T47D (cell line): Measurements from ENCODE around the gene TFB2M.
"Not testable (repeated sequence)": the region's sequence is repeated elsewhere in the genome, so short reads cannot be mapped to it uniquely, and the experiment has no call there.

Source experiments
- DNase-seq, 2 experiments: peaks; one replicate each; pipeline versions ENCODE4 v3.0.0 to v3.0.0-alpha.2; 2011 to 2012; ENCODE audit warnings: low read depth in 1 of 2, low spot score in 1 of 2
- JUND ChIP-seq: IDR thresholded peaks from 2 replicates; pipeline ENCODE4 v1.6.1; 2012; ENCODE audit warnings: low read depth
- in situ Hi-C: cut with HindIII; loops from 2 replicates; pipeline ENCODE4 v1.10.0; 2016; ENCODE audit warnings: low sequenced_read_pairs, low pct_unique_long_range_greater_than_20kb

Gene TFB2M

GRCh38 chr1:246591958-246592357 is 25.9 kb upstream of the TFB2M start:
- no peak for TF ChIP-seq JUND
- in situ Hi-C loops = no loop called here
- no peak for DNase-seq

- TF ChIP-seq JUND = no peak
- in situ Hi-C loops = no loop called here
Measured at GRCh38 chr1:246591504-246591903, 25.4 kb upstream of the TFB2M start.

GRCh38 chr1:246591047-246591446 is 25.0 kb upstream of the TFB2M start:
- in situ Hi-C loops = no loop called here
- no peak for TF ChIP-seq JUND
- DNase-seq = no peak

More at GRCh38 chr1:246591504-246591903, 25.4 kb upstream of the TFB2M start:
- no peak for DNase-seq

GRCh38 chr1:246589919-246590318 is 23.9 kb upstream of the TFB2M start:
- DNase-seq, in situ Hi-C loops: not testable (repeated sequence)

GRCh38 chr1:246588159-246588721 is 22.2 kb upstream of the TFB2M start:
- in situ Hi-C loops = no loop called here
- no peak for TF ChIP-seq JUND
- no peak for DNase-seq

GRCh38 chr1:246587606-246588005 is 21.5 kb upstream of the TFB2M start:
- DNase-seq = no peak
- in situ Hi-C loops = no loop called here
- TF ChIP-seq JUND = no peak

GRCh38 chr1:246587032-246587431 is 21.0 kb upstream of the TFB2M start:
- in situ Hi-C loops = no loop called here
- TF ChIP-seq JUND = no peak
- no peak for DNase-seq

- DNase-seq = peak in 1 of 2 experiments; percentile 79
- TF ChIP-seq JUND = no peak
- in situ Hi-C loops = no loop called here
Measured at GRCh38 chr1:246583448-246584185, 17.6 kb upstream of the TFB2M start.

- in situ Hi-C loops = no loop called here
- no peak for TF ChIP-seq JUND
- no peak for DNase-seq
Measured at GRCh38 chr1:246583056-246583440, 17.0 kb upstream of the TFB2M start.

GRCh38 chr1:246582301-246583055 is 16.4 kb upstream of the TFB2M start:
- TF ChIP-seq JUND = no peak
- DNase-seq = no peak
- in situ Hi-C loops = no loop called here

- in situ Hi-C loops = no loop called here
- TF ChIP-seq JUND = no peak
- DNase-seq = no peak
Measured at GRCh38 chr1:246580497-246581370, 14.7 kb upstream of the TFB2M start.

- no peak for DNase-seq
- in situ Hi-C loops = no loop called here
- TF ChIP-seq JUND = no peak
Measured at GRCh38 chr1:246579818-246580217, 13.8 kb upstream of the TFB2M start.
